GM19025 (cell line): ENCODE data around the gene PKN2.
"Not testable (repeated sequence)": the region's sequence is repeated elsewhere in the genome, so short reads cannot be mapped to it uniquely, and the experiment has no call there.

Experiments
- ATAC-seq: cut with Tn5 transposase; IDR thresholded peaks from one replicate; pipeline ENCODE4 v1.9.1; 2021; ENCODE audit warnings: mild to moderate bottlenecking, low read depth, moderate library complexity; ENCODE audit not compliant: unreplicated experiment

Gene PKN2

GRCh38 chr1:88873737-88874349 is 189.8 kb downstream of the PKN2 start:
- ATAC-seq, result no peak

GRCh38 chr1:88875595-88875994 is 191.5 kb downstream of the PKN2 start:
- no peak for ATAC-seq

GRCh38 chr1:88876573-88877365 is 192.7 kb downstream of the PKN2 start:
- ATAC-seq, result no peak

GRCh38 chr1:88877382-88877825 is 193.3 kb downstream of the PKN2 start:
- no peak for ATAC-seq

GRCh38 chr1:88877911-88878310 is 193.8 kb downstream of the PKN2 start:
- ATAC-seq, result no peak

GRCh38 chr1:88878731-88879130 is 194.7 kb downstream of the PKN2 start:
- no peak for ATAC-seq

GRCh38 chr1:88880717-88881116 is 196.6 kb downstream of the PKN2 start:
- not testable (repeated sequence) for ATAC-seq

- no peak for ATAC-seq
Observed at GRCh38 chr1:88883156-88883555, 199.1 kb downstream of the PKN2 start.
